Peyer's patch (tissue), 4 donors: ENCODE measurements around the gene NRXN3. TPM values are rescaled to one million over a fixed set of nuclear protein-coding genes. Genes with fewer than 3 reads are reported as not detected.

ENCODE experiments used
- DNase-seq, 3 donors: peaks; one replicate each; pipeline ENCODE4 v3.0.0-alpha.2; 2017 to 2019
- H3K27ac ChIP-seq, 4 donors: fragments of 200-600 bp; sonication (generic); one replicate each; pipeline ENCODE4 v1.5.1; 2016 to 2019
- H3K27me3 ChIP-seq, 2 donors: fragments of 200-600 bp; sonication (generic); one replicate each; pipeline ENCODE4 v1.5.1; 2019
- H3K36me3 ChIP-seq, 3 donors: fragments of 200-600 bp; sonication (generic); one replicate each; pipeline ENCODE4 v1.5.1; 2016 to 2019
- H3K4me1 ChIP-seq, 4 donors: fragments of 200-600 bp; sonication (generic); one replicate each; pipeline ENCODE4 v1.5.1; 2016 to 2019
- H3K4me3 ChIP-seq, 4 donors: fragments of 200-600 bp; sonication (generic); 1 replicate in 3 of 4; 2 replicates in 1 of 4; pipeline ENCODE4 v1.5.1; 2016 to 2019; ENCODE audit warnings: mild to moderate bottlenecking in 1 of 4
- H3K9me3 ChIP-seq, 4 donors: fragments of 200-600 bp; sonication (generic); one replicate each; pipeline ENCODE4 v1.5.1; 2016 to 2019; ENCODE audit warnings: mild to moderate bottlenecking in 1 of 4
- CTCF ChIP-seq, 6 experiments: fragments of 450-650 bp in 4 of 6; fragments of 200-600 bp in 2 of 6; sonication (generic) in 1 of 6; IDR thresholded peaks; one replicate each; pipeline ENCODE4 v1.5.1; 2017 to 2019; ENCODE audit warnings: antibody characterized with exemption in 6 of 6, mild to moderate bottlenecking in 3 of 6, moderate library complexity in 1 of 6
- POLR2A ChIP-seq, 2 donors: fragments of 450-650 bp; IDR thresholded peaks; one replicate each; pipeline ENCODE4 v1.5.1; 2017; ENCODE audit warnings: antibody characterized with exemption in 2 of 2, mild to moderate bottlenecking in 2 of 2, moderate library complexity in 2 of 2
- total RNA-seq, 4 donors: library from RNA; depleted of rRNA; stranded (reverse); fragments of >200 nt; gene quantifications; one replicate each; pipeline ENCODE4 v1.1.0, GENCODE V29; 2016

NRXN3 gene
- total RNA-seq, 4 donors from 2014 or later, result 1.6 to 10.2 (median 4.4) TPM

GRCh38 chr14:78286210-78286609 lies 116.0 kb downstream of the NRXN3 start:
- TF ChIP-seq POLR2A (IDR thresholded peaks at IDR 0.05) (no peak), CTCF (IDR thresholded peaks at IDR 0.05) (no peak)
- Histone ChIP-seq H3K27ac (no peak overlapping the region), H3K4me3 (no peak overlapping the region), H3K27me3 (no peaks in the 10 kb centered on the region), H3K36me3 (no peaks in the 10 kb centered on the region), H3K9me3 (no peaks in the 10 kb centered on the region), H3K4me1 (no peaks in the 10 kb centered on the region)
- no peak for DNase-seq

- no peak overlapping the region for H3K4me3 ChIP-seq
- H3K9me3 ChIP-seq, result no peaks in the 10 kb centered on the region
- H3K36me3 ChIP-seq, result no peaks in the 10 kb centered on the region
- H3K27me3 ChIP-seq, result no peaks in the 10 kb centered on the region
- H3K4me1 ChIP-seq, result no peaks in the 10 kb centered on the region
- no peak for DNase-seq
- TF ChIP-seq CTCF (IDR thresholded peaks at IDR 0.05), result no peak
- no peak for TF ChIP-seq POLR2A (IDR thresholded peaks at IDR 0.05)
- H3K27ac ChIP-seq, result no peak overlapping the region
Measured at GRCh38 chr14:78292003-78292402, 121.8 kb downstream of the NRXN3 start.

DNA sequence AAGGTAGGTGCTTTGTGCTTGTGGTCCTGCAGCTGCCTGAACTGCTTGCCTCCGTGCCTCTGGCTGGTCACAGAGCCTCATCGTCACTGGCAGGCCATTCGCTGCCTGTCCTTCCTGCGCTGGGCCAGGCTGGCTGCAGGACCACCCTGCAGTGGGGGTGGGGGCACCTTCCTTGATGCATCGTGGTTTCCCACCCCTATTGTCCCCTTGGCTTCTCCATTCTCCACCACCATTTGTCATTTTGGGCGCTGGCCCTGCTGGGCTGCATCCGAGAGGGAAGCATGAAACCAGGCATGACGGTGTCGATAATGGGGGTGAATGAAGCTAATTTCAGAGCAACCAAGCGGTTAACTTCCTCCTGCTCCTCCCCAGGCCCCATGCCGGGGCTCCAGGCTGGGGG lies 127.7 kb downstream of the NRXN3 start:
- Histone ChIP-seq H3K36me3 (no peaks in the 10 kb centered on the region), H3K4me3 (no peak overlapping the region), H3K4me1 (no peaks in the 10 kb centered on the region), H3K27me3 (no peaks in the 10 kb centered on the region), H3K9me3 (no peaks in the 10 kb centered on the region), H3K27ac (no peak overlapping the region)
- no peak for TF ChIP-seq POLR2A (IDR thresholded peaks at IDR 0.05)
- TF ChIP-seq CTCF (IDR thresholded peaks at IDR 0.05), result no peak
- no peak for DNase-seq

- TF ChIP-seq CTCF (IDR thresholded peaks at IDR 0.05) (no peak), POLR2A (IDR thresholded peaks at IDR 0.05) (no peak)
- DNase-seq, result no peak
- no peaks in the 10 kb centered on the region for H3K4me1 ChIP-seq
Measured at GRCh38 chr14:78298298-78298697, 128.1 kb downstream of the NRXN3 start.

DNA sequence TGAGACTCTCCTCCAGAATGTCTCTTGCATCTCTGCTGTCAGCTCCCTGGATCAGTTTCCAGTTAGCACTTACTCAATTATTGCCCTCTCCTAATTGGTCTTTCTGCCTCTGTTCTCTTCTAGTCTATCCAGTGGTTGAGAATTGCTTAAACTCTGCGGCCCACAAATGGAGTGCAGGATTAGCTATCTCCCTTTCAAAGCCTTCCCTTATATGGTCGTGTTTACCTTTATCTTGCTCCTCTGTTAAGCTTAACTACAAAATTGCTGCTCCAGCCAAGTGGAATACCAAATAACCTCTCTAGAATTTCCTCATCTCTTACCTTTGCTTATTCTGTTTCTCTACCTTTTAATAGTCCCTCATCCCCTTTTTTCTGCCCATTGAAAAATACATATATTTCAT lies 132.7 kb downstream of the NRXN3 start:
- Histone ChIP-seq H3K4me1 (no peaks in the 10 kb centered on the region), H3K27ac (no peak overlapping the region), H3K36me3 (no peaks in the 10 kb centered on the region), H3K4me3 (no peak overlapping the region), H3K9me3 (no peaks in the 10 kb centered on the region), H3K27me3 (no peaks in the 10 kb centered on the region)
- TF ChIP-seq POLR2A (IDR thresholded peaks at IDR 0.05), result no peak
- TF ChIP-seq CTCF (IDR thresholded peaks at IDR 0.05), result no peak
- DNase-seq, result no peak

More at GRCh38 chr14:78298298-78298697, 128.1 kb downstream of the NRXN3 start:
- Histone ChIP-seq H3K27me3 (no peaks in the 10 kb centered on the region), H3K36me3 (no peaks in the 10 kb centered on the region), H3K9me3 (no peaks in the 10 kb centered on the region), H3K4me3 (no peak overlapping the region), H3K27ac (no peak overlapping the region)

DNA sequence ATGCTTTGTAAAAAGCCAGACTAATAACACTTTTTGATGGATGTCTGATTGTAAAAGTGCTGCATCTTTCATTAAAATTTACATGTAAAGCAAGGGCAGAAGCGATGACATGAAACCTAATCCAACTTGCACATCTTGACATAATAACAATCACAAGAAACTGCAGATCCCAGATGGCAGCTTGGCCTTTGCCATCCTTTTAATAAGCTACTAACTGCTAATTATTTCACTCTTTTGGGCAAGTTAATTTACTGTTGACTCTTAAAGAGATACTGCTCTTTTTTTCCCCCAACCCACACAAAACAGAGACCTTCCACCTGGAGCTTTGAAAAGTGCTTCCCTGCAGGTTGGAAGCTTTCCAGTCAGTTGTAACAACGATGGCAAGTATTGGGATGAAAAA lies 137.5 kb downstream of the NRXN3 start:
- Histone ChIP-seq H3K9me3 (no peaks in the 10 kb centered on the region), H3K27me3 (no peaks in the 10 kb centered on the region), H3K36me3 (no peaks in the 10 kb centered on the region), H3K4me1 (no peaks in the 10 kb centered on the region), H3K4me3 (no peak overlapping the region), H3K27ac (no peak overlapping the region)
- TF ChIP-seq CTCF (IDR thresholded peaks at IDR 0.05) (no peak), POLR2A (IDR thresholded peaks at IDR 0.05) (no peak)
- no peak for DNase-seq
